Ureter (tissue), 1 donor: ENCODE results near the gene AKAP13. TPM values are rescaled to one million over a fixed set of nuclear protein-coding genes. Genes with fewer than 3 reads are reported as not detected.

Experiments
- DNase-seq: peaks from one replicate; pipeline ENCODE4 v3.0.0-alpha.2; 2020; ENCODE audit warnings: low spot score
- total RNA-seq: library from RNA; stranded (reverse); gene quantifications from one replicate; pipeline ENCODE4 v1.2.4, GENCODE V29; 2023
- donor health status: DM: yes; HTN: yes; CAD: no.

The AKAP13 gene
- total RNA-seq, 1 donor from 2014 or later = 264 TPM

- no peak for DNase-seq
Measured at GRCh38 chr15:85702321-85703101, 322.1 kb downstream of the AKAP13 start.

GRCh38 chr15:85704066-85704465, 323.7 kb downstream of the AKAP13 start:
- no peak for DNase-seq

- no peak for DNase-seq
Measured at GRCh38 chr15:85704720-85705429, 324.5 kb downstream of the AKAP13 start.

GRCh38 chr15:85706779-85707518, 326.5 kb downstream of the AKAP13 start:
- no peak for DNase-seq

- no peak for DNase-seq
Measured at GRCh38 chr15:85707519-85708338, 327.3 kb downstream of the AKAP13 start.

GRCh38 chr15:85708402-85708941, 328.1 kb downstream of the AKAP13 start:
- no peak for DNase-seq

GRCh38 chr15:85709250-85709649, 328.8 kb downstream of the AKAP13 start:
- DNase-seq = no peak

GRCh38 chr15:85710340-85710842, 330.0 kb downstream of the AKAP13 start:
- DNase-seq = no peak

- no peak for DNase-seq
Measured at GRCh38 chr15:85711580-85712192, 331.3 kb downstream of the AKAP13 start.

- DNase-seq = no peak
Measured at GRCh38 chr15:85716261-85716660, 335.9 kb downstream of the AKAP13 start.

GRCh38 chr15:85717212-85717611, 336.8 kb downstream of the AKAP13 start:
- no peak for DNase-seq

GRCh38 chr15:85718271-85718971, 338.0 kb downstream of the AKAP13 start:
- no peak for DNase-seq

GRCh38 chr15:85718981-85719380, 338.6 kb downstream of the AKAP13 start:
- no peak for DNase-seq

GRCh38 chr15:85722374-85723152, 342.2 kb downstream of the AKAP13 start:
- DNase-seq = no peak

GRCh38 chr15:85723960-85724945, 343.9 kb downstream of the AKAP13 start:
- DNase-seq = no peak

GRCh38 chr15:85725019-85725418, 344.6 kb downstream of the AKAP13 start:
- DNase-seq = no peak

GRCh38 chr15:85725564-85725963, 345.2 kb downstream of the AKAP13 start:
- DNase-seq = no peak

- DNase-seq = no peak
Measured at GRCh38 chr15:85726454-85726853, 346.1 kb downstream of the AKAP13 start.
